Liver (tissue), 9 donors: ENCODE measurements around the gene PTTG1IP. TPM values are rescaled to one million over a fixed set of nuclear protein-coding genes. Genes with fewer than 3 reads are reported as not detected.

ENCODE experiments used
- DNase-seq: peaks from one replicate; pipeline ENCODE4 v3.0.0-alpha.2; 2017; ENCODE audit warnings: low spot score
- H3K27ac ChIP-seq, 2 donors: one replicate each; pipeline ENCODE4 v1.7.0; 2013; ENCODE audit warnings: inconsistent platforms in 2 of 2, low read length in 2 of 2, control low read depth in 1 of 2, low read depth in 1 of 2, mild to moderate bottlenecking in 1 of 2
- H3K27me3 ChIP-seq, 4 donors: one replicate each; pipeline versions ENCODE4 v1.6.1 to v1.7.0; 2013; ENCODE audit warnings: low read length in 3 of 4, inconsistent platforms in 1 of 4, mild to moderate bottlenecking in 1 of 4, moderate library complexity in 1 of 4; ENCODE audit not compliant: control insufficient read depth in 4 of 4, insufficient read depth in 4 of 4
- H3K36me3 ChIP-seq, 4 donors: one replicate each; pipeline versions ENCODE4 v1.6.1 to v1.7.0; 2013; ENCODE audit warnings: low read length in 3 of 4, mild to moderate bottlenecking in 3 of 4, low read depth in 1 of 4, moderate library complexity in 1 of 4; ENCODE audit not compliant: control insufficient read depth in 4 of 4, insufficient read depth in 3 of 4
- H3K4me1 ChIP-seq, 4 donors: one replicate each; pipeline versions ENCODE4 v1.6.1 to v1.7.0; 2013; ENCODE audit warnings: low read length in 3 of 4, mild to moderate bottlenecking in 3 of 4, moderate library complexity in 1 of 4; ENCODE audit not compliant: control insufficient read depth in 4 of 4, insufficient read depth in 4 of 4
- H3K4me3 ChIP-seq, 3 donors: one replicate each; pipeline versions ENCODE4 v1.6.1 to v1.7.0; 2013; ENCODE audit warnings: low read length in 3 of 3, control low read depth in 1 of 3, low read depth in 1 of 3, mild to moderate bottlenecking in 1 of 3
- H3K9ac ChIP-seq, 2 donors: one replicate each; pipeline ENCODE4 v1.7.0; 2013; ENCODE audit warnings: low read length in 2 of 2, mild to moderate bottlenecking in 2 of 2, moderate library complexity in 2 of 2, control low read depth in 1 of 2, low read depth in 1 of 2
- H3K9me3 ChIP-seq, 4 donors: one replicate each; pipeline versions ENCODE4 v1.6.1 to v1.7.0; 2013; ENCODE audit warnings: low read length in 3 of 4; ENCODE audit not compliant: control insufficient read depth in 4 of 4
- EGR1 ChIP-seq, 2 donors: IDR thresholded peaks; 2 replicates each; pipeline ENCODE4 v1.6.1; 2016 to 2018; ENCODE audit warnings: antibody characterized with exemption in 2 of 2, low read depth in 2 of 2
- FOXA1 ChIP-seq: IDR thresholded peaks from 2 replicates; pipeline ENCODE4 v1.6.1; 2016; ENCODE audit warnings: antibody characterized with exemption
- FOXA2 ChIP-seq: IDR thresholded peaks from 2 replicates; pipeline ENCODE4 v1.6.1; 2016; ENCODE audit warnings: antibody characterized with exemption
- GABPA ChIP-seq, 2 donors: IDR thresholded peaks in 1 of 2; conservative IDR thresholded peaks in 1 of 2; 2 replicates each; pipeline ENCODE4 v1.6.1; 2016; ENCODE audit warnings: antibody characterized with exemption in 2 of 2, mild to moderate bottlenecking in 1 of 2, moderate library complexity in 1 of 2
- HNF4A ChIP-seq, 2 donors: conservative IDR thresholded peaks; 2 replicates each; pipeline ENCODE4 v1.6.1; 2016; ENCODE audit warnings: antibody characterized with exemption in 2 of 2, mild to moderate bottlenecking in 2 of 2
- HNF4G ChIP-seq: IDR thresholded peaks from 2 replicates; pipeline ENCODE4 v1.6.1; 2016; ENCODE audit warnings: antibody characterized with exemption
- JUND ChIP-seq, 2 donors: IDR thresholded peaks; 2 replicates each; pipeline ENCODE4 v1.6.1; 2016; ENCODE audit warnings: antibody characterized with exemption in 2 of 2
- NR2F2 ChIP-seq: IDR thresholded peaks from 2 replicates; pipeline ENCODE4 v1.6.1; 2016; ENCODE audit warnings: antibody characterized with exemption
- RAD21 ChIP-seq, 2 donors: IDR thresholded peaks; 2 replicates each; pipeline ENCODE4 v1.6.1; 2016; ENCODE audit warnings: antibody characterized with exemption in 2 of 2, mild to moderate bottlenecking in 2 of 2
- RXRA ChIP-seq, 2 donors: IDR thresholded peaks; 2 replicates each; pipeline ENCODE4 v1.6.1; 2017 to 2018; ENCODE audit warnings: antibody characterized with exemption in 2 of 2, mild to moderate bottlenecking in 1 of 2
- SP1 ChIP-seq: IDR thresholded peaks from 2 replicates; pipeline ENCODE4 v1.6.1; 2018; ENCODE audit warnings: antibody characterized with exemption, mild to moderate bottlenecking
- TAF1 ChIP-seq: conservative IDR thresholded peaks from 2 replicates; pipeline ENCODE4 v1.6.1; 2016; ENCODE audit warnings: antibody characterized with exemption, mild to moderate bottlenecking
- YY1 ChIP-seq: IDR thresholded peaks from 2 replicates; pipeline ENCODE4 v1.6.1; 2016; ENCODE audit warnings: antibody characterized with exemption, mild to moderate bottlenecking
- WGBS: extraction: QIAGEN DNeasy Blood & Tissue Kit; methylation state at CpG from one replicate; pipeline ENCODE4 v1.1.7; 2013; 5-methylcytosine and 5-hydroxymethylcytosine counted together
- polyA plus RNA-seq, 2 donors: library from polyadenylated mRNA; stranded (reverse) in 1 of 2; unstranded in 1 of 2; fragments of 200-250 nt in 1 of 2; fragments of >200 nt in 1 of 2; fragmentation: Nextera tagmentation in 1 of 2; extraction: Ambion mirVana in 1 of 2; gene quantifications; one replicate each; pipeline versions ENCODE4 v1.2.1 to v1.2.3, GENCODE V29; 2013 to 2015
- total RNA-seq, 2 donors: library from RNA; depleted of rRNA; stranded (reverse); fragments of >200 nt; gene quantifications; one replicate each; pipeline ENCODE4 v1.2.3, GENCODE V29; 2014
- TF ChIP-seq, protein P1 (sequence below): fragments of 150-350 bp; IDR thresholded peaks from 2 replicates; pipeline ENCODE4 v1.5.1; 2017; ENCODE audit warnings: improper control_type of control experiment, low read depth, low read length; ENCODE audit not compliant: missing input control
- TF ChIP-seq, protein P2 (sequence below): IDR thresholded peaks from 2 replicates; pipeline ENCODE4 v1.6.1; 2016; ENCODE audit warnings: antibody characterized with exemption
- TF ChIP-seq, protein P3 (sequence below): IDR thresholded peaks from 2 replicates; pipeline ENCODE4 v1.6.1; 2016; ENCODE audit warnings: antibody characterized with exemption, mild to moderate bottlenecking
- TF ChIP-seq, protein P4 (sequence below): IDR thresholded peaks from 2 replicates; pipeline ENCODE4 v1.6.1; 2016; ENCODE audit warnings: antibody characterized with exemption
- TF ChIP-seq, protein P5 (sequence below): IDR thresholded peaks from 2 replicates; pipeline ENCODE4 v1.6.1; 2016; ENCODE audit warnings: antibody characterized with exemption
- donor health status: healthy.
- donor health status: healthy.
- donor health status: healthy.
- donor health status: healthy.
- donor health status: healthy.

The PTTG1IP gene
- total and polyA plus RNA-seq, 4 donors: 62.0 to 94.0 (median 79.8) TPM

DNA sequence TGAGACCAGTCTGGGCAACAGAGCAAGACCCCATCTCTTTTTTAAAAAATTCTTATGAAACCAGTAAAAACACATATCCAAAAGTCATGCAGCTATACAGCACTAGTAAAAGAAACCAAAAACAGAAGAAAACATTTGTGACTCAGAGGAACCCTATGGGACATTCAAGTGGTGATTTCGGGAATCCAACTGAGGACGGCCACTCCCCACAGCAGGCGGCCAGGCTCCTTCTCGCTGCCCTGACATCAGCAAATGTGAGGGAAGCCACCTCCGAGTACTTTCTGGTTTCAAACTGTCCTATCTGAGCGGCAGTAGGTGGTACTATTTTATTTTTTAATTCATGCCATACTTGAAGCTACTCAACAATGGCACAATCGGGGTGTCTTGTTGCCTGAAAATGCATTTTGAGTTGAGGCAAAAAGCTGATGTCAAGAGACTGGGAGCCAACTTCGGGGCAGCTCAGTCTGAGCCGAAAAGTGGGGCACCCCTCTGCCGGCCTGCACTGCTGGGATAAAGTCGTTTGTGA, 58.9 kb downstream of the PTTG1IP start:
- Histone ChIP-seq H3K9ac (no peak overlapping the region), H3K4me3 (no peak overlapping the region), H3K9me3 (no peaks in the 10 kb centered on the region), H3K4me1 (peaks cover 6 to 14% (median 12%) of the 10 kb centered on the region in 4 donors), H3K36me3 (peaks cover 4 to 17% (median 9%) of the 10 kb centered on the region in 4 donors), H3K27ac (no peak overlapping the region), H3K27me3 (no peaks in the 10 kb centered on the region)
- TF ChIP-seq EGR1 (IDR thresholded peaks at IDR 0.05; ENCODE audit: low read depth in 2 of 2) (no peak), RXRA (IDR thresholded peaks at IDR 0.05) (no peak), GABPA (IDR thresholded peaks at IDR 0.05 in 1 of 2, conservative IDR thresholded peaks at IDR 0.05 in 1 of 2) (no peak), FOXA1 (no peak), SP1 (no peak), RAD21 (IDR thresholded peaks at IDR 0.05) (no peak), TAF1 (no peak), HNF4A (conservative IDR thresholded peaks at IDR 0.05) (no peak), NR2F2 (no peak), FOXA2 (no peak), JUND (IDR thresholded peaks at IDR 0.05) (no peak), YY1 (no peak), HNF4G (no peak)
- TF ChIP-seq, protein P1, sequence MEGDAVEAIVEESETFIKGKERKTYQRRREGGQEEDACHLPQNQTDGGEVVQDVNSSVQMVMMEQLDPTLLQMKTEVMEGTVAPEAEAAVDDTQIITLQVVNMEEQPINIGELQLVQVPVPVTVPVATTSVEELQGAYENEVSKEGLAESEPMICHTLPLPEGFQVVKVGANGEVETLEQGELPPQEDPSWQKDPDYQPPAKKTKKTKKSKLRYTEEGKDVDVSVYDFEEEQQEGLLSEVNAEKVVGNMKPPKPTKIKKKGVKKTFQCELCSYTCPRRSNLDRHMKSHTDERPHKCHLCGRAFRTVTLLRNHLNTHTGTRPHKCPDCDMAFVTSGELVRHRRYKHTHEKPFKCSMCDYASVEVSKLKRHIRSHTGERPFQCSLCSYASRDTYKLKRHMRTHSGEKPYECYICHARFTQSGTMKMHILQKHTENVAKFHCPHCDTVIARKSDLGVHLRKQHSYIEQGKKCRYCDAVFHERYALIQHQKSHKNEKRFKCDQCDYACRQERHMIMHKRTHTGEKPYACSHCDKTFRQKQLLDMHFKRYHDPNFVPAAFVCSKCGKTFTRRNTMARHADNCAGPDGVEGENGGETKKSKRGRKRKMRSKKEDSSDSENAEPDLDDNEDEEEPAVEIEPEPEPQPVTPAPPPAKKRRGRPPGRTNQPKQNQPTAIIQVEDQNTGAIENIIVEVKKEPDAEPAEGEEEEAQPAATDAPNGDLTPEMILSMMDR: no peak
- TF ChIP-seq, protein P2, sequence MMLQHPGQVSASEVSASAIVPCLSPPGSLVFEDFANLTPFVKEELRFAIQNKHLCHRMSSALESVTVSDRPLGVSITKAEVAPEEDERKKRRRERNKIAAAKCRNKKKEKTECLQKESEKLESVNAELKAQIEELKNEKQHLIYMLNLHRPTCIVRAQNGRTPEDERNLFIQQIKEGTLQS: no peak
- TF ChIP-seq, protein P3, sequence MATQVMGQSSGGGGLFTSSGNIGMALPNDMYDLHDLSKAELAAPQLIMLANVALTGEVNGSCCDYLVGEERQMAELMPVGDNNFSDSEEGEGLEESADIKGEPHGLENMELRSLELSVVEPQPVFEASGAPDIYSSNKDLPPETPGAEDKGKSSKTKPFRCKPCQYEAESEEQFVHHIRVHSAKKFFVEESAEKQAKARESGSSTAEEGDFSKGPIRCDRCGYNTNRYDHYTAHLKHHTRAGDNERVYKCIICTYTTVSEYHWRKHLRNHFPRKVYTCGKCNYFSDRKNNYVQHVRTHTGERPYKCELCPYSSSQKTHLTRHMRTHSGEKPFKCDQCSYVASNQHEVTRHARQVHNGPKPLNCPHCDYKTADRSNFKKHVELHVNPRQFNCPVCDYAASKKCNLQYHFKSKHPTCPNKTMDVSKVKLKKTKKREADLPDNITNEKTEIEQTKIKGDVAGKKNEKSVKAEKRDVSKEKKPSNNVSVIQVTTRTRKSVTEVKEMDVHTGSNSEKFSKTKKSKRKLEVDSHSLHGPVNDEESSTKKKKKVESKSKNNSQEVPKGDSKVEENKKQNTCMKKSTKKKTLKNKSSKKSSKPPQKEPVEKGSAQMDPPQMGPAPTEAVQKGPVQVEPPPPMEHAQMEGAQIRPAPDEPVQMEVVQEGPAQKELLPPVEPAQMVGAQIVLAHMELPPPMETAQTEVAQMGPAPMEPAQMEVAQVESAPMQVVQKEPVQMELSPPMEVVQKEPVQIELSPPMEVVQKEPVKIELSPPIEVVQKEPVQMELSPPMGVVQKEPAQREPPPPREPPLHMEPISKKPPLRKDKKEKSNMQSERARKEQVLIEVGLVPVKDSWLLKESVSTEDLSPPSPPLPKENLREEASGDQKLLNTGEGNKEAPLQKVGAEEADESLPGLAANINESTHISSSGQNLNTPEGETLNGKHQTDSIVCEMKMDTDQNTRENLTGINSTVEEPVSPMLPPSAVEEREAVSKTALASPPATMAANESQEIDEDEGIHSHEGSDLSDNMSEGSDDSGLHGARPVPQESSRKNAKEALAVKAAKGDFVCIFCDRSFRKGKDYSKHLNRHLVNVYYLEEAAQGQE: no peak
- TF ChIP-seq, protein P4, sequence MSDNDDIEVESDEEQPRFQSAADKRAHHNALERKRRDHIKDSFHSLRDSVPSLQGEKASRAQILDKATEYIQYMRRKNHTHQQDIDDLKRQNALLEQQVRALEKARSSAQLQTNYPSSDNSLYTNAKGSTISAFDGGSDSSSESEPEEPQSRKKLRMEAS: no peak
- TF ChIP-seq, protein P5, sequence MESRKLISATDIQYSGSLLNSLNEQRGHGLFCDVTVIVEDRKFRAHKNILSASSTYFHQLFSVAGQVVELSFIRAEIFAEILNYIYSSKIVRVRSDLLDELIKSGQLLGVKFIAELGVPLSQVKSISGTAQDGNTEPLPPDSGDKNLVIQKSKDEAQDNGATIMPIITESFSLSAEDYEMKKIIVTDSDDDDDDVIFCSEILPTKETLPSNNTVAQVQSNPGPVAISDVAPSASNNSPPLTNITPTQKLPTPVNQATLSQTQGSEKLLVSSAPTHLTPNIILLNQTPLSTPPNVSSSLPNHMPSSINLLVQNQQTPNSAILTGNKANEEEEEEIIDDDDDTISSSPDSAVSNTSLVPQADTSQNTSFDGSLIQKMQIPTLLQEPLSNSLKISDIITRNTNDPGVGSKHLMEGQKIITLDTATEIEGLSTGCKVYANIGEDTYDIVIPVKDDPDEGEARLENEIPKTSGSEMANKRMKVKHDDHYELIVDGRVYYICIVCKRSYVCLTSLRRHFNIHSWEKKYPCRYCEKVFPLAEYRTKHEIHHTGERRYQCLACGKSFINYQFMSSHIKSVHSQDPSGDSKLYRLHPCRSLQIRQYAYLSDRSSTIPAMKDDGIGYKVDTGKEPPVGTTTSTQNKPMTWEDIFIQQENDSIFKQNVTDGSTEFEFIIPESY: no peak
- WGBS: 90% methylated on average over 11 of the region's 11 CpGs
- no peak for DNase-seq
